DMS79 (cell line): ENCODE data around the gene NDUFB8.
A peak's percentile ranks its signal among the peaks of the same experiment; 100 is the strongest.

ENCODE experiments used
- DNase-seq: peaks from one replicate; lab custom pipeline; 2025; lab: John Stamatoyannopoulos, UW

NDUFB8 gene

GRCh38 chr10:100535715-100536353 lies 6.2 kb upstream of the NDUFB8 start, which contains the start of gene HIF1AN:
TSS of gene HIF1AN (plus strand) at chr10:100535943. CDS start at chr10:100535959, 16 bp downstream.
- peak; percentile 59 for DNase-seq

- no peak for DNase-seq
Measured at GRCh38 chr10:100535338-100535714, 5.7 kb upstream of the NDUFB8 start.

- peak; percentile 2 for DNase-seq
Measured at GRCh38 chr10:100534726-100535125, 5.1 kb upstream of the NDUFB8 start.

- DNase-seq = no peak
Measured at GRCh38 chr10:100531761-100532160, 2.1 kb upstream of the NDUFB8 start.

- DNase-seq = no peak
Measured at GRCh38 chr10:100528921-100529474, 673 bp downstream of the NDUFB8 start.

- DNase-seq = no peak
Measured at GRCh38 chr10:100528123-100528886, 1.4 kb downstream of the NDUFB8 start.

GRCh38 chr10:100524638-100525037 lies 5.0 kb downstream of the NDUFB8 start:
- no peak for DNase-seq

- DNase-seq = peak; percentile 19
Measured at GRCh38 chr10:100524206-100524605, 5.5 kb downstream of the NDUFB8 start.

- DNase-seq = no peak
Measured at GRCh38 chr10:100522945-100523344, 6.7 kb downstream of the NDUFB8 start.

GRCh38 chr10:100522107-100522801 lies 7.4 kb downstream of the NDUFB8 start:
- DNase-seq = no peak

GRCh38 chr10:100520811-100521210 lies 8.9 kb downstream of the NDUFB8 start:
- no peak for DNase-seq

- DNase-seq = no peak
Measured at GRCh38 chr10:100519311-100520051, 10.2 kb downstream of the NDUFB8 start, which contains the start of gene SEC31B. TSS of gene SEC31B (minus strand) at chr10:100519861. CDS start at chr10:100516952, 2,909 bp downstream.

GRCh38 chr10:100518761-100519241 lies 10.9 kb downstream of the NDUFB8 start:
- DNase-seq = peak; percentile 25

- DNase-seq = no peak
Measured at GRCh38 chr10:100516847-100517246, 12.8 kb downstream of the NDUFB8 start.

- no peak for DNase-seq
Measured at GRCh38 chr10:100515612-100516011, 14.1 kb downstream of the NDUFB8 start.

- DNase-seq = no peak
Measured at GRCh38 chr10:100510533-100511308, 18.9 kb downstream of the NDUFB8 start.

GRCh38 chr10:100509241-100509840 lies 20.3 kb downstream of the NDUFB8 start:
- no peak for DNase-seq

GRCh38 chr10:100508691-100509150 lies 20.9 kb downstream of the NDUFB8 start:
- no peak for DNase-seq

- DNase-seq = no peak
Measured at GRCh38 chr10:100508266-100508665, 21.4 kb downstream of the NDUFB8 start.

GRCh38 chr10:100507357-100507732 lies 22.3 kb downstream of the NDUFB8 start:
- DNase-seq = no peak
